Peyer's patch (tissue), 4 donors: ENCODE data around the gene SHC4.

Experiments
- CTCF ChIP-seq, 6 experiments: fragments of 450-650 bp in 4 of 6; fragments of 200-600 bp in 2 of 6; sonication (generic) in 1 of 6; IDR thresholded peaks; one replicate each; pipeline ENCODE4 v1.5.1; 2017 to 2019; ENCODE audit warnings: antibody characterized with exemption in 6 of 6, mild to moderate bottlenecking in 3 of 6, moderate library complexity in 1 of 6
- POLR2A ChIP-seq, 2 donors: fragments of 450-650 bp; IDR thresholded peaks; one replicate each; pipeline ENCODE4 v1.5.1; 2017; ENCODE audit warnings: antibody characterized with exemption in 2 of 2, mild to moderate bottlenecking in 2 of 2, moderate library complexity in 2 of 2

DNA sequence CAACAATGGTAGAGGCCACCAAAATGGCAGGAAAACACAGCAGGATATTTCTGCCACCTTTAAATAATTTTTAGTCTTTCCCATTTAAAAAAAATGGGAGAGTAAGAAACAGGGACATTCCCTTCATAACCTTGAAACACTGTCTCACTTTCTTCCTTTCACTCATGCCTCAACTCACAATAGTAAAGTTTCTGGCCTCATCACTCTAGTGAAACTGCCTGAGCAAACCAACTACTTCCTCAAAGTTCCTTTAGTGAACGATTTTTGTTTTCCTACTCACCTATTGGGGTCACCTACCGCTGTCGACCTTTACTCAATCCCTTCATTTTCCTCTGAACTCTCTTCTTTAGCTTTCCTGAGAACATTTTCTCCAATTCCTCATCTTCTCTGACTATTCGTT lies 33.0 kb downstream of the SHC4 start:
- TF ChIP-seq CTCF (IDR thresholded peaks at IDR 0.05), result no peak
- TF ChIP-seq POLR2A (IDR thresholded peaks at IDR 0.05), result no peak
